Naive thymus-derived CD4-positive, alpha-beta T cell (primary cell): ENCODE data around the gene OR1S2. TPM values are rescaled to one million over a fixed set of nuclear protein-coding genes. Genes with fewer than 3 reads are reported as not detected.

Experiments
- ATAC-seq: fragments of 150-1000 bp; cut with Tn5 transposase; 2 replicates; pipeline ENCODE4 v1.10.0; 2021; ENCODE audit warnings: mild to moderate bottlenecking, moderate library complexity
- CTCF ChIA-PET: fragments of 350-600 bp; sonication (Branson Sonifier 250); formaldehyde crosslinking; loops from one replicate; lab custom pipeline; 2021; ENCODE audit warnings: antibody characterized with exemption; lab: Charles Lee
- POLR2A ChIA-PET: fragments of 350-600 bp; sonication (Branson Sonifier 250); formaldehyde crosslinking; loops from one replicate; lab custom pipeline; 2021; ENCODE audit warnings: antibody characterized with exemption, inconsistent platforms; lab: Charles Lee
- DNase-seq, 9 donors: peaks; one replicate each; pipeline versions ENCODE4 v3.0.0 to v3.0.0-alpha.2; 2020 to 2022; ENCODE audit warnings: mixed read lengths in 1 of 9
- H3K27ac ChIP-seq: one replicate; pipeline ENCODE4 v1.7.0; 2013; ENCODE audit warnings: mild to moderate bottlenecking, low read depth, low read length, moderate library complexity
- H3K27me3 ChIP-seq, 2 donors: one replicate each; pipeline ENCODE4 v1.7.0; 2013; ENCODE audit warnings: low read length in 2 of 2, mild to moderate bottlenecking in 2 of 2, moderate library complexity in 2 of 2; ENCODE audit not compliant: control insufficient read depth in 2 of 2, insufficient read depth in 2 of 2
- H3K36me3 ChIP-seq, 3 experiments: 1 replicate in 2 of 3; 2 replicates in 1 of 3; pipeline ENCODE4 v1.7.0; 2013; ENCODE audit warnings: low read length in 3 of 3, mild to moderate bottlenecking in 3 of 3, moderate library complexity in 1 of 3; ENCODE audit not compliant: insufficient read depth in 3 of 3, control insufficient read depth in 2 of 3
- H3K4me1 ChIP-seq, 2 donors: one replicate each; pipeline ENCODE4 v1.7.0; 2013; ENCODE audit warnings: low read length in 2 of 2, mild to moderate bottlenecking in 2 of 2, moderate library complexity in 1 of 2; ENCODE audit not compliant: control insufficient read depth in 2 of 2, insufficient read depth in 2 of 2
- H3K4me3 ChIP-seq: 2 replicates; pipeline ENCODE4 v1.7.0; 2013; ENCODE audit warnings: mild to moderate bottlenecking, low read length
- H3K9me3 ChIP-seq, 3 experiments: 1 replicate in 2 of 3; 2 replicates in 1 of 3; pipeline ENCODE4 v1.7.0; 2013; ENCODE audit warnings: low read length in 3 of 3; ENCODE audit not compliant: control insufficient read depth in 2 of 3
- H3K27ac Mint-ChIP-seq, 9 donors: one replicate each; pipeline ENCODE4 v1.8.0; 2020 to 2022; ENCODE audit warnings: mixed read lengths in 9 of 9, mild to moderate bottlenecking in 8 of 9, moderate library complexity in 5 of 9, inconsistent platforms in 2 of 9
- H3K27me3 Mint-ChIP-seq, 5 donors: one replicate each; pipeline ENCODE4 v1.8.0; 2021 to 2022; ENCODE audit warnings: mixed read lengths in 5 of 5, mild to moderate bottlenecking in 1 of 5
- H3K36me3 Mint-ChIP-seq, 5 donors: one replicate each; pipeline ENCODE4 v1.8.0; 2020 to 2022; ENCODE audit warnings: mixed read lengths in 5 of 5, mild to moderate bottlenecking in 3 of 5, inconsistent platforms in 1 of 5
- H3K4me1 Mint-ChIP-seq, 7 donors: one replicate each; pipeline ENCODE4 v1.8.0; 2020 to 2022; ENCODE audit warnings: mixed read lengths in 7 of 7, mild to moderate bottlenecking in 3 of 7, inconsistent platforms in 1 of 7
- H3K4me3 Mint-ChIP-seq, 10 donors: one replicate each; pipeline ENCODE4 v1.8.0; 2020 to 2022; ENCODE audit warnings: mild to moderate bottlenecking in 10 of 10, mixed read lengths in 10 of 10, moderate library complexity in 6 of 10, inconsistent platforms in 2 of 10
- H3K9me3 Mint-ChIP-seq, 11 donors: one replicate each; pipeline ENCODE4 v1.8.0; 2020 to 2022; ENCODE audit warnings: mixed read lengths in 11 of 11, mild to moderate bottlenecking in 4 of 11, inconsistent platforms in 1 of 11, moderate library complexity in 1 of 11
- intact Hi-C, 2 donors: fragments of 100-400 bp; cut with micrococcal nuclease; formaldehyde crosslinking; loops; one replicate each; pipeline ENCODE4 v1.15.1; 2023
- polyA plus RNA-seq, 2 donors: library from polyadenylated mRNA; unstranded; fragments of 300-500 nt; fragmentation: Illumina TruSeq; gene quantifications; one replicate each; pipeline ENCODE4 v1.2.3, GENCODE V29; 2021
- total RNA-seq, 6 experiments: library from RNA in 5 of 6; stranded (reverse) in 5 of 6; gene quantifications; 1 replicate in 5 of 6; 2 replicates in 1 of 6; pipeline ENCODE4 v1.2.3 and lab custom pipeline; 2021 to 2026

Gene OR1S2
- total and polyA plus RNA-seq, 7 experiments from 2014 or later, result not detected

GRCh38 chr11:58178444-58178843 is 25.5 kb downstream of the OR1S2 start:
- CTCF ChIA-PET, result no interaction called here
- intact Hi-C loops, result no loop called here

GRCh38 chr11:58177409-58178054 is 26.4 kb downstream of the OR1S2 start:
- ChIA-PET CTCF (no interaction called here), POLR2A (no interaction called here)
- peaks cover 0 to 47% (median 36%) of the 10 kb centered on the region in 5 donors for H3K27me3 Mint-ChIP-seq
- Histone ChIP-seq H3K27ac (no peak overlapping the region), H3K36me3 (no peaks in the 10 kb centered on the region), H3K4me3 (no peak overlapping the region), H3K4me1 (no peaks in the 10 kb centered on the region), H3K27me3 (peaks cover 0 to 4% of the 10 kb centered on the region in 2 donors), H3K9me3 (no peaks in the 10 kb centered on the region)
- intact Hi-C loops, result no loop called here
- H3K27ac Mint-ChIP-seq, result no peak overlapping the region
- no peak for ATAC-seq
- H3K4me3 Mint-ChIP-seq, result no peak overlapping the region
- peaks cover 0 to 3% (median 0%) of the 10 kb centered on the region in 11 donors for H3K9me3 Mint-ChIP-seq
- DNase-seq, result no peak
- peaks cover 0 to 4% (median 0%) of the 10 kb centered on the region in 7 donors for H3K4me1 Mint-ChIP-seq
- peaks cover 0 to 3% (median 0%) of the 10 kb centered on the region in 5 donors for H3K36me3 Mint-ChIP-seq

More at GRCh38 chr11:58178444-58178843, 25.5 kb downstream of the OR1S2 start:
- H3K4me3 ChIP-seq, result no peak overlapping the region
- H3K27ac Mint-ChIP-seq, result no peak overlapping the region
- DNase-seq, result no peak
- POLR2A ChIA-PET, result no interaction called here
- peaks cover 0 to 48% (median 36%) of the 10 kb centered on the region in 5 donors for H3K27me3 Mint-ChIP-seq
- H3K36me3 Mint-ChIP-seq, result peaks cover 0 to 3% (median 0%) of the 10 kb centered on the region in 5 donors
- H3K4me1 ChIP-seq, result no peaks in the 10 kb centered on the region
- no peak overlapping the region for H3K27ac ChIP-seq
- peaks cover 0 to 4% of the 10 kb centered on the region in 2 donors for H3K27me3 ChIP-seq
- no peaks in the 10 kb centered on the region for H3K36me3 ChIP-seq
- peaks cover 0 to 3% (median 0%) of the 10 kb centered on the region in 11 donors for H3K9me3 Mint-ChIP-seq
- H3K9me3 ChIP-seq, result no peaks in the 10 kb centered on the region
- no peak overlapping the region for H3K4me3 Mint-ChIP-seq
- no peak for ATAC-seq
- H3K4me1 Mint-ChIP-seq, result peaks cover 0 to 4% (median 0%) of the 10 kb centered on the region in 7 donors

GRCh38 chr11:58165504-58166106 is 38.3 kb downstream of the OR1S2 start:
- peaks cover 0 to 37% (median 21%) of the 10 kb centered on the region in 5 donors for H3K27me3 Mint-ChIP-seq
- no peaks in the 10 kb centered on the region for H3K36me3 Mint-ChIP-seq
- CTCF ChIA-PET, result no interaction called here
- H3K4me1 ChIP-seq, result no peaks in the 10 kb centered on the region
- DNase-seq, result no peak
- H3K27ac ChIP-seq, result no peak overlapping the region
- no peaks in the 10 kb centered on the region for H3K4me1 Mint-ChIP-seq
- H3K27me3 ChIP-seq, result peaks cover 0 to 4% of the 10 kb centered on the region in 2 donors
- no peaks in the 10 kb centered on the region for H3K36me3 ChIP-seq
- no peak overlapping the region for H3K4me3 Mint-ChIP-seq
- H3K4me3 ChIP-seq, result no peak overlapping the region
- intact Hi-C loops, result no loop called here
- no peak overlapping the region for H3K27ac Mint-ChIP-seq
- H3K9me3 Mint-ChIP-seq, result peaks cover 0 to 2% (median 0%) of the 10 kb centered on the region in 11 donors
- no peaks in the 10 kb centered on the region for H3K9me3 ChIP-seq
- POLR2A ChIA-PET, result no interaction called here
- no peak for ATAC-seq

GRCh38 chr11:58164990-58165389 is 39.0 kb downstream of the OR1S2 start:
- H3K9me3 Mint-ChIP-seq, result peaks cover 0 to 8% (median 0%) of the 10 kb centered on the region in 11 donors
- no peak overlapping the region for H3K4me3 Mint-ChIP-seq
- CTCF ChIA-PET, result no interaction called here
- Histone ChIP-seq H3K4me3 (no peak overlapping the region), H3K27ac (no peak overlapping the region), H3K4me1 (no peaks in the 10 kb centered on the region), H3K27me3 (peaks cover 0 to 4% of the 10 kb centered on the region in 2 donors), H3K9me3 (no peaks in the 10 kb centered on the region), H3K36me3 (no peaks in the 10 kb centered on the region)
- DNase-seq (no peak), ATAC-seq (no peak)
- peaks cover 0 to 32% (median 27%) of the 10 kb centered on the region in 5 donors for H3K27me3 Mint-ChIP-seq
- POLR2A ChIA-PET, result no interaction called here
- H3K27ac Mint-ChIP-seq, result no peak overlapping the region
- no peaks in the 10 kb centered on the region for H3K36me3 Mint-ChIP-seq
- intact Hi-C loops, result no loop called here
- H3K4me1 Mint-ChIP-seq, result no peaks in the 10 kb centered on the region

GRCh38 chr11:58164389-58164788 is 39.6 kb downstream of the OR1S2 start:
- ChIA-PET POLR2A (no interaction called here), CTCF (no interaction called here)
- H3K9me3 ChIP-seq, result no peaks in the 10 kb centered on the region
- no peak overlapping the region for H3K4me3 Mint-ChIP-seq
- intact Hi-C loops, result no loop called here
- H3K4me1 ChIP-seq, result no peaks in the 10 kb centered on the region
- no peak overlapping the region for H3K27ac Mint-ChIP-seq
- no peak for DNase-seq
- peaks cover 0 to 4% of the 10 kb centered on the region in 2 donors for H3K27me3 ChIP-seq
- H3K36me3 Mint-ChIP-seq, result peaks cover 0 to 3% (median 0%) of the 10 kb centered on the region in 5 donors
- no peaks in the 10 kb centered on the region for H3K4me1 Mint-ChIP-seq
- no peaks in the 10 kb centered on the region for H3K36me3 ChIP-seq
- H3K4me3 ChIP-seq, result no peak overlapping the region
- H3K27ac ChIP-seq, result no peak overlapping the region
- H3K27me3 Mint-ChIP-seq, result peaks cover 0 to 31% (median 26%) of the 10 kb centered on the region in 5 donors
- no peak for ATAC-seq
- peaks cover 0 to 14% (median 0%) of the 10 kb centered on the region in 11 donors for H3K9me3 Mint-ChIP-seq

Other genes with a start within 250 kb of the OR1S2 start
- gene OR9Q1, start 180.3 kb downstream of the OR1S2 start, total RNA-seq, result not detected
- not detected for gene OR9Q1, start 180.3 kb downstream of the OR1S2 start, polyA plus RNA-seq
- not detected for gene OR6Q1, start 173.2 kb downstream of the OR1S2 start, total RNA-seq
- not detected for gene OR6Q1, start 173.2 kb downstream of the OR1S2 start, polyA plus RNA-seq
- gene OR9I1, start 78.6 kb downstream of the OR1S2 start, total RNA-seq, result not detected
- gene OR9I1, start 78.6 kb downstream of the OR1S2 start, polyA plus RNA-seq, result not detected
- not detected for gene OR9Q2, start 15.1 kb downstream of the OR1S2 start, total RNA-seq
- gene OR9Q2, start 15.1 kb downstream of the OR1S2 start, polyA plus RNA-seq, result not detected
- not detected for gene OR1S1, start 8.6 kb upstream of the OR1S2 start, total RNA-seq
- not detected for gene OR1S1, start 8.6 kb upstream of the OR1S2 start, polyA plus RNA-seq
- not detected for gene OR10Q1, start 24.8 kb upstream of the OR1S2 start, total RNA-seq
- gene OR10Q1, start 24.8 kb upstream of the OR1S2 start, polyA plus RNA-seq, result not detected
- not detected for gene OR10W1, start 64.1 kb upstream of the OR1S2 start, total RNA-seq
- not detected for gene OR10W1, start 64.1 kb upstream of the OR1S2 start, polyA plus RNA-seq
- gene OR5B17, start 154.9 kb upstream of the OR1S2 start, total RNA-seq, result not detected
- not detected for gene OR5B17, start 154.9 kb upstream of the OR1S2 start, polyA plus RNA-seq
- gene OR5B3, start 202.7 kb upstream of the OR1S2 start, total RNA-seq, result not detected
- not detected for gene OR5B3, start 202.7 kb upstream of the OR1S2 start, polyA plus RNA-seq
- not detected for gene OR5B2, start 224.0 kb upstream of the OR1S2 start, total RNA-seq
- not detected for gene OR5B2, start 224.0 kb upstream of the OR1S2 start, polyA plus RNA-seq
- gene OR5B12, start 238.1 kb upstream of the OR1S2 start, total RNA-seq, result under 1 TPM in 1 of 5 experiments, not detected in 4; 0.30 TPM
- not detected for gene OR5B12, start 238.1 kb upstream of the OR1S2 start, polyA plus RNA-seq